Fibroblast of villous mesenchyme (primary cell): ENCODE results near the gene CCDC50. TPM values are rescaled to one million over a fixed set of nuclear protein-coding genes. Genes with fewer than 3 reads are reported as not detected.

Experiments
- DNase-seq: peaks from one replicate; pipeline ENCODE4 v3.0.0-alpha.2; 2010; ENCODE audit warnings: low read depth
- H3K4me3 ChIP-seq: 2 replicates; pipeline ENCODE4 v1.5.1; 2011; ENCODE audit warnings: low read depth, mild to moderate bottlenecking, low read length
- total RNA-seq: library from RNA; depleted of rRNA; stranded (reverse); fragments of >200 nt; gene quantifications from 2 replicates; pipeline ENCODE4 v1.2.3, GENCODE V29; 2012
- TF ChIP-seq, protein P1 (sequence below): IDR thresholded peaks from 2 replicates; pipeline ENCODE4 v1.5.1; 2012; ENCODE audit warnings: low read depth, mild to moderate bottlenecking, low read length; ENCODE audit not compliant: insufficient read depth

Gene CCDC50
- total RNA-seq, 1 donor, result 102 TPM

DNA sequence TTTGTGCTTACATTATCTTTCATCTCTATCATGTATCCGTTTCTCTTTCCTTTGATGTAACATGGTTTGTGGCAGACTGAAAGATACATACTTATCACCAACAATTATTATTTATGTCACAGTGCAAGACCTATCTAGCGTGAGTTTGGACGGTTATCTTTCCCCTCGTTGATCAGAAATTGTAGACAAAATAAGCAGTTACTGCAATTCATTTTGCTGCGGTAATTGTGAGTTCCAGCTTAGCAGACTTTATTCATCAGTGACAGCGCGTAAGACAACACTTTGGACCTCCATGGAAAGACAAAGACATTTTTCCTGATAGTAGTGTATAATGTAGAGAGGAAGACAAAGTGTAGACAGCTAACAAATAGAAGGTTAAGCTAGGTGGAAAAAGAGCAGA lies 52.1 kb downstream of the CCDC50 start:
- H3K4me3 ChIP-seq, result no peak overlapping the region
- DNase-seq, result no peak
- TF ChIP-seq, protein P1, sequence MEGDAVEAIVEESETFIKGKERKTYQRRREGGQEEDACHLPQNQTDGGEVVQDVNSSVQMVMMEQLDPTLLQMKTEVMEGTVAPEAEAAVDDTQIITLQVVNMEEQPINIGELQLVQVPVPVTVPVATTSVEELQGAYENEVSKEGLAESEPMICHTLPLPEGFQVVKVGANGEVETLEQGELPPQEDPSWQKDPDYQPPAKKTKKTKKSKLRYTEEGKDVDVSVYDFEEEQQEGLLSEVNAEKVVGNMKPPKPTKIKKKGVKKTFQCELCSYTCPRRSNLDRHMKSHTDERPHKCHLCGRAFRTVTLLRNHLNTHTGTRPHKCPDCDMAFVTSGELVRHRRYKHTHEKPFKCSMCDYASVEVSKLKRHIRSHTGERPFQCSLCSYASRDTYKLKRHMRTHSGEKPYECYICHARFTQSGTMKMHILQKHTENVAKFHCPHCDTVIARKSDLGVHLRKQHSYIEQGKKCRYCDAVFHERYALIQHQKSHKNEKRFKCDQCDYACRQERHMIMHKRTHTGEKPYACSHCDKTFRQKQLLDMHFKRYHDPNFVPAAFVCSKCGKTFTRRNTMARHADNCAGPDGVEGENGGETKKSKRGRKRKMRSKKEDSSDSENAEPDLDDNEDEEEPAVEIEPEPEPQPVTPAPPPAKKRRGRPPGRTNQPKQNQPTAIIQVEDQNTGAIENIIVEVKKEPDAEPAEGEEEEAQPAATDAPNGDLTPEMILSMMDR, result no peak

DNA sequence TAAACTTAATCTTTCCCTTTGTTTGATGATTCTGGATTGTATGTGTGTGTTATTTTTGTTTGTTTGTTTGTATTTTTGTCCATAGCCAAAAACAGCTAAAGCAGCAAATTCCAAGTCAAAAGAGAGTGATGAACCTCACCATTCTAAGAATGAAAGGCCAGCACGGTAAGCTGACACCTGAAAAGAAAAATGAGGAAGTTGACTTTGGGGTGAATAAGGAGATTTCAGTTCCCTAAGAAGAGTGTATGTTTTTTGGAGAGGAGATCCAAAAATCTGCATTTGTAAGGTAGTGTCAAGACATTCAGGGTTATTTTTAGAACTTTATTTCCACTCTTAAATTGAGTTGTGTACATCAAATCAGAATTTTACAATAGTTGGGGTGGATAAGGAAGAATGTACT lies 53.5 kb downstream of the CCDC50 start:
- H3K4me3 ChIP-seq, result no peak overlapping the region
- DNase-seq, result no peak
- TF ChIP-seq, protein P1, result no peak

DNA sequence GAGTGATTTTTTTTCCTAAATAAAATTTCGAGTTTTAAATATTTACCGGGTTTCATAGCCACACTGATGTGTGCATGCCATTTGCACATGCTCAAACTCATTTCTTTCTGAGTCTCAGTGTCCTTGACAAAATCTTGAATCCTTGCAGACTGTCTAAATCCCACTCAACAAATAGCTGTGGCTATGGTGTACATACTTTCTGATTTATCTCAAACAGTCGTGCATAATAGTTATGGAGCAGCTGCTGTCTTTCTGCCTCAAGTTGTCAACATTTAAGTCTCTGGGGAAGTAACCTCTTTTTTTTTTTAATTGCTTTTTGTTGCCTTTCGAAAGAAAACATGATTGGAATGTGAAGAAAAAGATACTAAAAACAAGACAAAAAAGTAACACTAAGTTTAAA lies 53.9 kb downstream of the CCDC50 start:
- TF ChIP-seq, protein P1, result no peak
- DNase-seq, result peak; percentile 89
- H3K4me3 ChIP-seq, result no peak overlapping the region

DNA sequence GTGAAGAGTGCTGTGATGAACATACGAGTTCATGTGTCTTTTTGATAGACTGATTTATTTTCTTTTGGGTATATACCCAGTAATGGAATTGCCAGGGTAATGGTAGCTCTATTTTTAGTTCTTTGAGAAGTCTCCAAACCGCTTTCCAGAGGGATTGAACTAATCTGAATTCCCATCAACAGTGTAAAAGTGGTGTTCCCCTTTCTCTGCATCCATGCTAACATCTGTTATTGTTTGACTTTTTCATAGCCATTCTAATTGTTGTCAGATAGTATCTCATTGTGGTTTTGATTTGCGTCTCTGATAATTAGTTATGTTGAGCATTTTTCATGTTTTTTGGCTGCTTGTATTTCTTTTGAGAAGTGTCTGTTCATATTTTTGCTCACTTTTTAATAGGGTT lies 55.9 kb downstream of the CCDC50 start:
- TF ChIP-seq, protein P1, result no peak
- H3K4me3 ChIP-seq, result no peak overlapping the region
- peak; percentile 63 for DNase-seq

DNA sequence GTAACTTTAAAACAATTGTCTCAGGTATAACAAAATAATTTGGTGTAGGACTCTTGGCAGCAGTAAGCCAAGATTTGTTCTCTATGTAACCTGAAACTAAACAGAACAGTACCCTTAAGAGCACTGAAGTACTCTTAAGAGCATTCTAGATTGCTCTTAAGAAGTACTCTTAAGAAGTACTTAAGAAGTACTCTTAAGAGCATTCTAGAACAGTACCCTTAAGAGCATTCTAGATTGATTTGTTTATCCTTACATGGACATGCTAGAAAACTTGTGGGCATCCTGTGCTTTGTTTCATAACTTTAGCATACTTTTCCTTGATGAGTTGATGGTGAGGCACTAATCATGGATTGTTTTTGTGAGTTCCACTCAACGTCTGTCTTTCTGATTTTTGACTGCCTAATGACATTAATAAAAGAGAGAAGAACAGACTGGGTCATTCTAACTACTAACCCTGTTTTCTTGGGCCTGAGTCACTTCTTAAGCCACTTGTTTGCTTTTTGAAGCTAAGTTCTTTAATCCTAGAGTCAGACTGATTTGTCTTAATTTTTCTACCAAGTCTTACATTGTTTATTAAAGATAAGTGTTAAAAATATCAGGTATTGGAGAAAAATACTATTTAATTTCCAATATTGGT lies 58.4 kb downstream of the CCDC50 start:
- no peak for DNase-seq
- TF ChIP-seq, protein P1, result no peak
- no peak overlapping the region for H3K4me3 ChIP-seq

DNA sequence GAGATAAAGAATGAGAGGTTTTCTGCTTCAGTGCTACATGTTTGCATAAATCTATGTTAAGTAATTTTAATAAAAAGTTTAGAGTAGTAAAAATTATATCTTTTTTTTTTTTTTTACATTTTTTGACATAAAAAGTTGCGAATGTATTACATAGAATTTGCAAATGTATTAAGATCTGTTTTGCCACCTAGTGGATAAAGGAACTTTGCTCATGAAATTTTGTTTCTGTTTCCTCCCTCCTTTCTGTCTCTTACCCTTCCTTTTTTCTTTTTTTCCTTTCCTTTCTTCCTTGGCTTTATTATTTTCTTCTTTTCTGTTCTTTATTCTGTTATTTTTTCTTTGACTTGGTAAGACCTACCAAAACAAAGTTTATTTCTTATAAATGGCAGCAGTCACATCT lies 59.6 kb downstream of the CCDC50 start:
- TF ChIP-seq, protein P1, result peak; percentile 44
- no peak for DNase-seq
- no peak overlapping the region for H3K4me3 ChIP-seq

DNA sequence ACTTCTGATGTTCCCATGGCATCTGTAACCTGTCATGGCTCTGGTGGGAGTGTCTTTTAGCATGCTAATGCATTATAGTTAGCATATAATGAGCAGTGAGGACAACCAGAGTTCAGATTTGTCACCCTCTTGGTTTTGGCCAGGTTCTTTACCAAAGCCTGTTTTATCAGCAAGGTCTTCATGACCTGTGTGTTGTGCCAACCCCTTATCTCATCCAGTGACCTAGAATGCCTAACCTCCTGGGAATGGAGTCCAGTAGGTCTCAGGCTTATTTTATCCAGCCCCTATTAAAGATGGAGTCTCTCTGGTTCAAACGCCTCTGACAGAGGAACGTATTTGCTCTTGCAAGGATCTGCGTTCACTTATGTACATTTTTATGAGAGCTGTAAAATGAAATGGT lies 61.4 kb downstream of the CCDC50 start:
- TF ChIP-seq, protein P1, result no peak
- H3K4me3 ChIP-seq, result no peak overlapping the region
- no peak for DNase-seq
